HG02623 (cell line): ENCODE results near the gene SORBS1.

Source experiments
- ATAC-seq: cut with Tn5 transposase; IDR thresholded peaks from one replicate; pipeline ENCODE4 v1.9.1; 2021; ENCODE audit warnings: moderate library complexity; ENCODE audit not compliant: unreplicated experiment

Gene SORBS1

GRCh38 chr10:95442341-95442740 lies 118.8 kb downstream of the SORBS1 start:
- ATAC-seq = no peak

- ATAC-seq = peak; percentile 23
Measured at GRCh38 chr10:95441547-95441923, 119.6 kb downstream of the SORBS1 start.

- peak; percentile 69 for ATAC-seq
Measured at GRCh38 chr10:95440756-95441546, 120.2 kb downstream of the SORBS1 start.

- ATAC-seq = no peak
Measured at GRCh38 chr10:95440038-95440725, 121.0 kb downstream of the SORBS1 start.

- ATAC-seq = no peak
Measured at GRCh38 chr10:95438781-95439180, 122.4 kb downstream of the SORBS1 start.

- no peak for ATAC-seq
Measured at GRCh38 chr10:95437669-95438068, 123.5 kb downstream of the SORBS1 start.

GRCh38 chr10:95435548-95436279 lies 125.5 kb downstream of the SORBS1 start:
- ATAC-seq = no peak

- ATAC-seq = no peak
Measured at GRCh38 chr10:95434583-95434982, 126.6 kb downstream of the SORBS1 start.

GRCh38 chr10:95431900-95432342 lies 129.2 kb downstream of the SORBS1 start:
- ATAC-seq = peak; percentile 58

- peak; percentile 83 for ATAC-seq
Measured at GRCh38 chr10:95430231-95430951, 130.8 kb downstream of the SORBS1 start.

- ATAC-seq = no peak
Measured at GRCh38 chr10:95429639-95430038, 131.5 kb downstream of the SORBS1 start.

- no peak for ATAC-seq
Measured at GRCh38 chr10:95428701-95429100, 132.5 kb downstream of the SORBS1 start.

- no peak for ATAC-seq
Measured at GRCh38 chr10:95426482-95426881, 134.7 kb downstream of the SORBS1 start.

GRCh38 chr10:95425592-95426465 lies 135.3 kb downstream of the SORBS1 start:
- ATAC-seq = no peak

- ATAC-seq = no peak
Measured at GRCh38 chr10:95423164-95424005, 137.8 kb downstream of the SORBS1 start.

- no peak for ATAC-seq
Measured at GRCh38 chr10:95422233-95422632, 138.9 kb downstream of the SORBS1 start.

GRCh38 chr10:95421782-95422181 lies 139.4 kb downstream of the SORBS1 start:
- no peak for ATAC-seq

- ATAC-seq = no peak
Measured at GRCh38 chr10:95419399-95419798, 141.8 kb downstream of the SORBS1 start.

- ATAC-seq = no peak
Measured at GRCh38 chr10:95416973-95417372, 144.2 kb downstream of the SORBS1 start.
